Upper lobe of left lung (tissue), 4 donors: ENCODE data around the gene TMEM164.

Experiments used
- EP300 ChIP-seq, 4 donors: sonication (generic); formaldehyde crosslinking; IDR thresholded peaks; one replicate each; pipeline ENCODE4 v1.5.1; 2017; ENCODE audit warnings: antibody characterized with exemption in 4 of 4, control low read depth in 2 of 4
- POLR2A ChIP-seq, 4 donors: fragments of 450-650 bp; IDR thresholded peaks; one replicate each; pipeline ENCODE4 v1.5.1; 2016 to 2017; ENCODE audit warnings: antibody characterized with exemption in 4 of 4, mild to moderate bottlenecking in 2 of 4
- POLR2AphosphoS5 ChIP-seq, 2 donors: sonication (generic); formaldehyde crosslinking; IDR thresholded peaks; one replicate each; pipeline ENCODE4 v1.5.1; 2017; ENCODE audit warnings: antibody characterized with exemption in 2 of 2
- TF ChIP-seq, protein P1 (sequence below), 6 experiments: fragments of 450-650 bp in 4 of 6; fragments of 200-600 bp in 2 of 6; sonication (generic) in 2 of 6; IDR thresholded peaks; one replicate each; pipeline ENCODE4 v1.5.1; 2016 to 2019; ENCODE audit warnings: antibody characterized with exemption in 6 of 6

DNA sequence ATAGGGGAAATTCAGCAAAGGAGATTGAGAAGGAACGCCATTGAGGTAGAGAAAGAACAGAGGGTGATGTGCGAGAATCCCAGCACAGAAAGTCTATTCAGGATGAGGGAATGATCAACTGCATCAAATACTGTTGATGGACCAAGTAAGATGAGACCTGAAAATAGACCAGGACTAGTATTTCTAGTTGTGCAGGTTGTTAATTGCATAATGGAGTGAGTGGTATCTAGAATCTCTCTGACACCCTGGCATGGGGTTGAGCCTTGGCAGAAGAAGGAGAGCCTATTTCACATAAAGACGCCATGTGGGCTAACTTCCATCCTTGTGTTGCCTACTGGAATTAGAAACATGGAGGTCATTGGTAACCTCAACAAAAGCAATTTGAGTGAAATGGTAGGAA lies 135.6 kb downstream of the TMEM164 start:
- TF ChIP-seq, protein P1, sequence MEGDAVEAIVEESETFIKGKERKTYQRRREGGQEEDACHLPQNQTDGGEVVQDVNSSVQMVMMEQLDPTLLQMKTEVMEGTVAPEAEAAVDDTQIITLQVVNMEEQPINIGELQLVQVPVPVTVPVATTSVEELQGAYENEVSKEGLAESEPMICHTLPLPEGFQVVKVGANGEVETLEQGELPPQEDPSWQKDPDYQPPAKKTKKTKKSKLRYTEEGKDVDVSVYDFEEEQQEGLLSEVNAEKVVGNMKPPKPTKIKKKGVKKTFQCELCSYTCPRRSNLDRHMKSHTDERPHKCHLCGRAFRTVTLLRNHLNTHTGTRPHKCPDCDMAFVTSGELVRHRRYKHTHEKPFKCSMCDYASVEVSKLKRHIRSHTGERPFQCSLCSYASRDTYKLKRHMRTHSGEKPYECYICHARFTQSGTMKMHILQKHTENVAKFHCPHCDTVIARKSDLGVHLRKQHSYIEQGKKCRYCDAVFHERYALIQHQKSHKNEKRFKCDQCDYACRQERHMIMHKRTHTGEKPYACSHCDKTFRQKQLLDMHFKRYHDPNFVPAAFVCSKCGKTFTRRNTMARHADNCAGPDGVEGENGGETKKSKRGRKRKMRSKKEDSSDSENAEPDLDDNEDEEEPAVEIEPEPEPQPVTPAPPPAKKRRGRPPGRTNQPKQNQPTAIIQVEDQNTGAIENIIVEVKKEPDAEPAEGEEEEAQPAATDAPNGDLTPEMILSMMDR (IDR thresholded peaks at IDR 0.05): no peak
- no peak for TF ChIP-seq POLR2A (IDR thresholded peaks at IDR 0.05)
- TF ChIP-seq EP300 (IDR thresholded peaks at IDR 0.05): no peak
- TF ChIP-seq POLR2AphosphoS5 (IDR thresholded peaks at IDR 0.05): no peak
